Mucosa of descending colon (tissue), 3 donors: ENCODE measurements around the gene ARID1B. TPM values are rescaled to one million over a fixed set of nuclear protein-coding genes. Genes with fewer than 3 reads are reported as not detected.

Source experiments
- ATAC-seq: fragments of 200-7000 bp; cut with Tn5 transposase; one replicate; pipeline ENCODE4 v1.9.1; 2020; ENCODE audit warnings: mild to moderate bottlenecking, moderate library complexity
- DNase-seq, 3 donors: peaks; one replicate each; pipeline ENCODE4 v3.0.0-alpha.2; 2020
- H3K36me3 ChIP-seq: fragments of 200-600 bp; one replicate; pipeline ENCODE4 v1.8.0; 2021; ENCODE audit warnings: low read depth, mild to moderate bottlenecking
- H3K4me1 ChIP-seq: fragments of 200-600 bp; one replicate; pipeline ENCODE4 v1.8.0; 2021; ENCODE audit warnings: low read depth, mild to moderate bottlenecking
- H3K4me3 ChIP-seq: fragments of 200-600 bp; one replicate; pipeline ENCODE4 v1.8.0; 2021; ENCODE audit warnings: mild to moderate bottlenecking
- H3K9me3 ChIP-seq: fragments of 200-600 bp; one replicate; pipeline ENCODE4 v1.8.0; 2021; ENCODE audit warnings: mild to moderate bottlenecking
- intact Hi-C, 2 donors: fragments of 100-400 bp; cut with DNase I in 1 of 2; cut with micrococcal nuclease in 1 of 2; formaldehyde crosslinking; loops; one replicate each; pipeline versions ENCODE4 v1.11.0 to v1.11.1; 2022; cut with DNase I, micrococcal nuclease
- total RNA-seq, 3 donors: library from RNA; stranded (reverse); fragmentation: NEBNext Ultra II Directional in 2 of 3; extraction: Animal tissue kit (Norgen Biotek cat#: 25700) in 2 of 3; gene quantifications; one replicate each; pipeline versions ENCODE4 v1.2.1 to v1.2.4, GENCODE V29; 2021 to 2023
- TF ChIP-seq, protein P1 (sequence below): fragments of 200-600 bp; IDR thresholded peaks from one replicate; pipeline ENCODE4 v1.8.0; 2022; ENCODE audit warnings: antibody characterized with exemption, mild to moderate bottlenecking
- donor health status: DM: no; HTN: no; CAD: no; lungs with moderate emphysema.
- donor health status: DM: no; HTN: no; CAD: no.
- donor health status: DM: no; HTN: yes; CAD: no.

Gene ARID1B
- total RNA-seq, 3 donors from 2014 or later = 71.8 to 102 (median 101) TPM

DNA sequence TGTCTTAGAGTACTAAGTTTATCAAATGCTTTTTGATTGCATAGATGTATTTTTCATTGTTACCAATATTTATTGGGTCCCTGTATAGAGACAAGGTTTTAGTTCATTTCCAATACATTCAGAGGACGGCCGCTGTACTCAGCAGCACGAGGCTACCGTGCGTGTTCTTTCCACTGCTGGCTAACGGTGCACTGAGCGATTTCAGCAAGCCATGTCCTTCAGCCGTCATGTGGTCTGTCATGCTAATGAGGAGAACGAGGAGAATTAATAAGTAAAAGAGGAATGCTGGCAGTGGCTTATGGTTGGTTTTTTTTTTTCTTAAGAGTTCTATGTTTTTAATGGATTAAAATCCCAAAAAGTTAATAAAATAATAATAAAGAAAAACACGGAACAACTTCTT is 253.6 kb downstream of the ARID1B start:
- intact Hi-C loops = loop anchor here in 1 of 2 donors (10.0 kb wide), 1 partner anchor 154 kb away; no protein-coding TSS in a partner anchor
- Histone ChIP-seq H3K9me3 (no peaks in the 10 kb centered on the region), H3K4me1 (peaks cover 12% of the 10 kb centered on the region), H3K36me3 (no peaks in the 10 kb centered on the region), H3K4me3 (no peak overlapping the region)
- DNase-seq (no peak), ATAC-seq (no peak)
- TF ChIP-seq, protein P1, sequence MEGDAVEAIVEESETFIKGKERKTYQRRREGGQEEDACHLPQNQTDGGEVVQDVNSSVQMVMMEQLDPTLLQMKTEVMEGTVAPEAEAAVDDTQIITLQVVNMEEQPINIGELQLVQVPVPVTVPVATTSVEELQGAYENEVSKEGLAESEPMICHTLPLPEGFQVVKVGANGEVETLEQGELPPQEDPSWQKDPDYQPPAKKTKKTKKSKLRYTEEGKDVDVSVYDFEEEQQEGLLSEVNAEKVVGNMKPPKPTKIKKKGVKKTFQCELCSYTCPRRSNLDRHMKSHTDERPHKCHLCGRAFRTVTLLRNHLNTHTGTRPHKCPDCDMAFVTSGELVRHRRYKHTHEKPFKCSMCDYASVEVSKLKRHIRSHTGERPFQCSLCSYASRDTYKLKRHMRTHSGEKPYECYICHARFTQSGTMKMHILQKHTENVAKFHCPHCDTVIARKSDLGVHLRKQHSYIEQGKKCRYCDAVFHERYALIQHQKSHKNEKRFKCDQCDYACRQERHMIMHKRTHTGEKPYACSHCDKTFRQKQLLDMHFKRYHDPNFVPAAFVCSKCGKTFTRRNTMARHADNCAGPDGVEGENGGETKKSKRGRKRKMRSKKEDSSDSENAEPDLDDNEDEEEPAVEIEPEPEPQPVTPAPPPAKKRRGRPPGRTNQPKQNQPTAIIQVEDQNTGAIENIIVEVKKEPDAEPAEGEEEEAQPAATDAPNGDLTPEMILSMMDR = no peak

DNA sequence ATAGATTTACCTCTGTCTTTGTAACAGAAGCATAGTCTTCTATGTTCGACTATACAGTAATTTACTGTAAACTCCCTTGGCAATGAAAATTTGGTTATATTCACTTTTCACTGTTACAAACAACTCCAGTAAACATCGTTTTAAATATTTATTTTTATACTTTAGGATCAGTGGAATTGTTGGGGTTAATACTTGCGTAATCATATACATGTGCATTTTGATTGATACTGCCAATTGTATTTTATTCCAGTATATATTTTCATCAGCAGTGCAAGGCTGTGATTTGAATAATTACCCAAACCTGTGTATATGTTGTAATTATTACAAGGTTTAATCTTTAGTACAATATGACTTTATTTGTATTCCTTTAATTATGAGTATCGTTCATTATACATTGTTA is 255.7 kb downstream of the ARID1B start:
- no peaks in the 10 kb centered on the region for H3K9me3 ChIP-seq
- TF ChIP-seq, protein P1 = no peak
- intact Hi-C loops = loop anchor here in 1 of 2 donors (10.0 kb wide), 1 partner anchor 152 kb away; no protein-coding TSS in a partner anchor
- peaks cover 17% of the 10 kb centered on the region for H3K4me1 ChIP-seq
- ATAC-seq (no peak), DNase-seq (no peak)
- no peak overlapping the region for H3K4me3 ChIP-seq
- H3K36me3 ChIP-seq = no peaks in the 10 kb centered on the region

DNA sequence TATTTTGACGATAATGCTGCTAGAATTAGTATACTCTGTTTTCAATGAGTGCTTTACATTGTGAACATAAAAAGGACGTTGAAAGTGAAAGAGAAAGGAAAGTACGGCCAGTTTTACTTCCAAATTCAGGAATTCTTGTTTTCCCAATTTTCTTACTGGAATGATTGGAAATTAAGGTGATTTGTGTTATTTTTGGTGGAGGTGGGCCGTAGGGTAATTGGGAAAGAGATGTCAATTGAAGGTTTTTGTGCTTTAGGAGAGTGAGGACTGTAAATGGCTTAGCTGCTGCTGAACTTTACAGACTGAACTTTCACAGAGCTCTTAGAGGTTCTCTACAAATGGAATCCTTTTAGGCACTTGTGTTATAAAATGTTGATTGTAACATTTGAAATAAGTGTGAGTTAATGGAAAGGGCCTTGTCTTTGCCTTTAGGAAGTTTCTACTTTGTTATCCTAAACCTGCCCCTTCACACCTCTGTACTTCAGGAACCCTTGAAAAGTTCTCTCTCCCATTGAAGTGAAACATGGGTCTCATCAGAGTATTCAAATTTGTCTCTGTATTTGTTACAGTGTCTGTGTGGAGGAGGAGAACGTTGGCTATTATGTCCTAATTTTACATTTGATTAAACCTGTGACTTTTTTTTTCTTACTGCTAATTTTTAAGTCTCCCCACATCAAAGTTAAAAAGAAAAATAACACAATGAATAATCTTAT is 256.4 kb downstream of the ARID1B start:
- Histone ChIP-seq H3K36me3 (no peaks in the 10 kb centered on the region), H3K4me1 (peaks cover 17% of the 10 kb centered on the region), H3K9me3 (no peaks in the 10 kb centered on the region), H3K4me3 (no peak overlapping the region)
- TF ChIP-seq, protein P1 = no peak
- ATAC-seq = peak; percentile 54
- intact Hi-C loops = loop anchor here in 1 of 2 donors (10.0 kb wide), 1 partner anchor 151 kb away; no protein-coding TSS in a partner anchor
- DNase-seq = no peak

DNA sequence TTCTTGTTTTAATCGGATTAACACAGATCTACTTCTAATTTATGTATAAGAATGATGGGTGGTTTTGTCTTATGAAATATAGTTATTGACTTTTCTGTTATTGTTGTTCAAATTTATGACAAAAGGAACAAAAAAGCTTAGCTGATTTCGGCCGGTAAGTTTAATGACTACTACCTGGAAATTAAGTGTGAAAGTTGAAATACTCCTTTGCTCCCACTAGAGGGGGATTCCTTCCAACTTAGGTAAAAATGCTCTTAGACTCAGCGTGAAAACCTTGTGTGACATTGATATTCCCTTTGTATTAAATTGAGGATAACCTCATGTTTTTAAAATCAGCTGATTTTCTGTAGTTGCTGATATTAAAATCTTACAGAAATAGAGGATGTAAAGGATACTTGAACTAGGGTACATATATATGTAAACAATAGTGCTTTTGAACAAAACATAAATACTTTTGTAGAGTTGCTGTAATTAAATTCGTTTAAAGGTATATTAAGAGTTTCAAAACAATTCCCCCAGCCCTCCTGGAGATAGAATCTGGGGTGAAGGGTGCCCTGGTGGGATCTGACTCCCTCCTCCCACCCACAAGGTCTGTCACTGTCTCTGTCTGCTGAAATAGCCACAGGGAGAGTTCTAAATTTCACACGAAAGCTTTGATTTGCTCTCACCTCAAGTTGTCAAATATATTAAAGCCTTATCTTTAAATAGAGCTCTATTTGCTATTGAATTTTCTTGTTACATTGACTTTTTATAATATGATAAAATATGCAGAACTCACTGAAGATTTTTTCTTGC is 257.5 kb downstream of the ARID1B start:
- TF ChIP-seq, protein P1 = peak; percentile 14
- H3K4me1 ChIP-seq = peaks cover 17% of the 10 kb centered on the region
- DNase-seq = no peak

DNA sequence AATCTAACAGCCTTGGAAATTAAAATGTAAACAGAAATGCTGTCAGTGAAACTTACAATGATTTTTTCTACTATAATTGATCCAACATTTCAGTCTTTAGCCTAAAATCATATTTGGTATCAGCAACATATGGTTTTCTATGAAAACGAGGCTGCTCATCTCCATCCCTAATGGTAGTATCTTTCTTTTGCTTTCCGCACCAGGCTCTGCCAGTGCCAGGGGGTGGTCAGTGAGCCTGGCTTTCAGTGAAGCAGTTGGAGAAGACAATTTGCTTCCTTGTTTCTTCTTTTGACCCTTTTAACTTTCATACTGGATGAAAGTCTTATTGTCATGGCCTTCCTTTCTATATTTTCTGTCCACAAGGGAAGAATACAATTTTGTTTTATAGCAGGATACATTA is 258.4 kb downstream of the ARID1B start:
- TF ChIP-seq, protein P1 = no peak
- H3K9me3 ChIP-seq = no peaks in the 10 kb centered on the region
- H3K36me3 ChIP-seq = no peaks in the 10 kb centered on the region
- no peak overlapping the region for H3K4me3 ChIP-seq
- intact Hi-C loops = loop anchor here in 1 of 2 donors (10.0 kb wide), 1 partner anchor 149 kb away; no protein-coding TSS in a partner anchor
- H3K4me1 ChIP-seq = peaks cover 17% of the 10 kb centered on the region
- DNase-seq = no peak
- no peak for ATAC-seq

More for the DNA sequence above, 257.5 kb downstream of the ARID1B start:
- intact Hi-C loops = loop anchor here in 1 of 2 donors (10.0 kb wide), 1 partner anchor 150 kb away; no protein-coding TSS in a partner anchor
- Histone ChIP-seq H3K9me3 (no peaks in the 10 kb centered on the region), H3K4me3 (no peak overlapping the region), H3K36me3 (no peaks in the 10 kb centered on the region)
- peak; percentile 80 for ATAC-seq
